HCT116 (cell line): Measurements from ENCODE around the gene NKX6-2. TPM values are rescaled to one million over a fixed set of nuclear protein-coding genes. Genes with fewer than 3 reads are reported as not detected.

ENCODE experiments used
- ATAC-seq: fragments of 200-7000 bp; cut with Tn5 transposase; 2 replicates; pipeline ENCODE4 v1.9.1; 2020; ENCODE audit warnings: mild to moderate bottlenecking, moderate library complexity
- BruUV-seq: library from RNA; stranded (reverse); fragments of 400-500 nt; replicated peaks from 2 replicates; lab custom pipeline; 2021; lab: Mats Ljungman, UMichigan
- CTCF ChIA-PET: fragments of 300-600 bp; sonication (Branson Sonifier 250); formaldehyde crosslinking; loops from one replicate; lab custom pipeline; 2021; ENCODE audit warnings: antibody characterized with exemption; lab: Charles Lee
- POLR2A ChIA-PET: fragments of 300-600, 350-600 bp; sonication (Branson Sonifier 250); formaldehyde crosslinking; loops from one replicate; lab custom pipeline; 2021; ENCODE audit warnings: antibody characterized with exemption; lab: Charles Lee
- RAD21 ChIA-PET, 2 experiments: fragments of 300-600 bp; sonication (Branson Sonifier 250); formaldehyde crosslinking; loops; one replicate each; lab custom pipeline; 2023; ENCODE audit warnings: low total read pairs in 2 of 2; ENCODE audit not compliant: uncharacterized antibody in 2 of 2, unreplicated experiment in 2 of 2, low non-redundant PET in 1 of 2; lab: Charles Lee
- DNase-seq: peaks from one replicate; pipeline ENCODE4 v3.0.0-alpha.2; 2010; ENCODE audit warnings: low read depth, low spot score
- H2AFZ ChIP-seq: fragments of 200-600 bp; shearing (Covaris generic), sonication (generic); 2 replicates; pipeline ENCODE4 v1.6.1; 2017; ENCODE audit warnings: low read depth, mixed run types, mixed read lengths, antibody characterized with exemption, low read length; ENCODE audit not compliant: poor library complexity, severe bottlenecking
- H3K27ac ChIP-seq: 2 replicates; pipeline ENCODE4 v1.5.1; 2012; ENCODE audit warnings: low read depth, low read length
- H3K27me3 ChIP-seq: fragments of 200-600 bp; sonication (generic); 2 replicates; pipeline ENCODE4 v1.6.1; 2016; ENCODE audit warnings: mixed run types, low read length, mixed read lengths; ENCODE audit not compliant: insufficient read depth
- H3K36me3 ChIP-seq, 2 experiments: fragments of 200-500 bp in 1 of 2; fragments of 200-600 bp in 1 of 2; sonication (Bioruptor generic) in 1 of 2; sonication (generic) in 1 of 2; 2 replicates each; pipeline versions ENCODE4 v1.5.1 to v1.6.1; 2014 to 2016; ENCODE audit warnings: low read length in 2 of 2, inconsistent platforms in 1 of 2, mixed read lengths in 1 of 2, mixed run types in 1 of 2; ENCODE audit not compliant: insufficient read depth in 2 of 2, control insufficient read depth in 1 of 2
- H3K4me1 ChIP-seq, 2 experiments: fragments of 200-600 bp in 1 of 2; sonication (generic) in 1 of 2; 2 replicates each; pipeline versions ENCODE4 v1.5.1 to v1.6.1; 2012 to 2017; ENCODE audit warnings: low read length in 2 of 2, inconsistent platforms in 1 of 2, mild to moderate bottlenecking in 1 of 2, mixed read lengths in 1 of 2, mixed run types in 1 of 2, moderate library complexity in 1 of 2; ENCODE audit not compliant: insufficient read depth in 2 of 2, control insufficient read depth in 1 of 2
- H3K4me2 ChIP-seq: fragments of 200-600 bp; sonication (generic); 2 replicates; pipeline ENCODE4 v1.6.1; 2017; ENCODE audit warnings: mixed run types, low read length, mixed read lengths
- H3K4me3 ChIP-seq, 2 experiments: fragments of 200-600 bp in 1 of 2; sonication (generic) in 1 of 2; replicated peaks in 1 of 2; 2 replicates each; pipeline ENCODE4 v1.5.1; 2011 to 2016; ENCODE audit warnings: low read length in 2 of 2, control low read depth in 1 of 2, low read depth in 1 of 2, mild to moderate bottlenecking in 1 of 2, mixed read lengths in 1 of 2, mixed run types in 1 of 2
- H3K79me2 ChIP-seq: fragments of 200-600 bp; sonication (generic); 2 replicates; pipeline ENCODE4 v1.6.1; 2017; ENCODE audit warnings: mild to moderate bottlenecking, mixed run types, low read length, moderate library complexity, mixed read lengths; ENCODE audit not compliant: insufficient read depth
- H3K9ac ChIP-seq: fragments of 200-600 bp; sonication (generic); 2 replicates; pipeline ENCODE4 v1.6.1; 2016; ENCODE audit warnings: low read length, mixed read lengths
- H3K9me2 ChIP-seq: fragments of 200-600 bp; sonication (generic), shearing (Covaris generic); 2 replicates; pipeline ENCODE4 v1.6.1; 2017; ENCODE audit warnings: mixed run types, mild to moderate bottlenecking, moderate library complexity; ENCODE audit not compliant: insufficient read depth
- H3K9me3 ChIP-seq, 2 experiments: fragments of 200-500 bp in 1 of 2; fragments of 200-600 bp in 1 of 2; sonication (Bioruptor generic) in 1 of 2; sonication (generic) in 1 of 2; 2 replicates each; pipeline ENCODE4 v1.6.1; 2014 to 2017; ENCODE audit warnings: low read length in 2 of 2, mixed read lengths in 2 of 2, inconsistent platforms in 1 of 2, low read depth in 1 of 2, mild to moderate bottlenecking in 1 of 2, mixed run types in 1 of 2, moderate library complexity in 1 of 2; ENCODE audit not compliant: control insufficient read depth in 1 of 2, insufficient read depth in 1 of 2
- H4K20me1 ChIP-seq: fragments of 200-600 bp; sonication (generic), shearing (Covaris generic); 2 replicates; pipeline ENCODE4 v1.6.1; 2017; ENCODE audit warnings: mixed run types, mild to moderate bottlenecking, moderate library complexity; ENCODE audit not compliant: insufficient read depth
- ATF3 ChIP-seq: IDR thresholded peaks from 2 replicates; pipeline ENCODE4 v1.6.1; 2012
- CBX3 ChIP-seq: IDR thresholded peaks from 2 replicates; pipeline ENCODE4 v1.6.1; 2012; ENCODE audit warnings: low read depth
- CEBPB ChIP-seq: IDR thresholded peaks from 2 replicates; pipeline ENCODE4 v1.6.1; 2012; ENCODE audit warnings: low read depth
- EGR1 ChIP-seq: IDR thresholded peaks from 2 replicates; pipeline ENCODE4 v1.6.1; 2012; ENCODE audit warnings: low read depth
- ELF1 ChIP-seq: IDR thresholded peaks from 2 replicates; pipeline ENCODE4 v1.6.1; 2012; ENCODE audit warnings: low read depth, borderline replicate concordance
- EZH2 ChIP-seq: fragments of 200-600 bp; sonication (generic); IDR thresholded peaks from 2 replicates; pipeline ENCODE4 v1.6.1; 2017; ENCODE audit warnings: antibody characterized with exemption, mixed run types
- EZH2phosphoT487 ChIP-seq: fragments of 200-600 bp; IDR thresholded peaks from 2 replicates; pipeline ENCODE4 v1.6.1; 2018; ENCODE audit warnings: antibody characterized with exemption, borderline replicate concordance
- FOSL1 ChIP-seq: IDR thresholded peaks from 2 replicates; pipeline ENCODE4 v1.6.1; 2012; ENCODE audit warnings: low read depth
- POLR2AphosphoS5 ChIP-seq: IDR thresholded peaks from 2 replicates; pipeline ENCODE4 v1.6.1; 2011; ENCODE audit warnings: mild to moderate bottlenecking, low read depth, low read length, moderate library complexity
- RAD21 ChIP-seq: IDR thresholded peaks from 2 replicates; pipeline ENCODE4 v1.6.1; 2012; ENCODE audit warnings: low read depth, mild to moderate bottlenecking
- SIN3A ChIP-seq: IDR thresholded peaks from 2 replicates; pipeline ENCODE4 v1.6.1; 2012; ENCODE audit warnings: low read depth
- SP1 ChIP-seq: IDR thresholded peaks from 2 replicates; pipeline ENCODE4 v1.6.1; 2012; ENCODE audit warnings: low read depth
- TCF7L2 ChIP-seq: IDR thresholded peaks from 2 replicates; pipeline ENCODE4 v1.7.0; 2011; ENCODE audit warnings: borderline replicate concordance, inconsistent platforms; ENCODE audit not compliant: insufficient read depth, insufficient read length; ENCODE audit errors: extremely low read depth
- YY1 ChIP-seq: IDR thresholded peaks from 2 replicates; pipeline ENCODE4 v1.6.1; 2011; ENCODE audit warnings: low read length, low read depth, moderate library complexity, mild to moderate bottlenecking; ENCODE audit not compliant: insufficient replicate concordance; ENCODE audit errors: extremely low read depth
- ZBTB33 ChIP-seq: IDR thresholded peaks from 2 replicates; pipeline ENCODE4 v1.6.1; 2011; ENCODE audit warnings: mild to moderate bottlenecking, low read length, moderate library complexity; ENCODE audit not compliant: insufficient replicate concordance; ENCODE audit errors: extremely low read depth
- ZFX ChIP-seq: fragments of 450-650 bp; IDR thresholded peaks from 2 replicates; pipeline ENCODE4 v1.6.1; 2017
- ZNF274 ChIP-seq: fragments of 200-500 bp; sonication (Bioruptor generic); IDR thresholded peaks from 2 replicates; pipeline ENCODE4 v1.6.1; 2014; ENCODE audit warnings: mild to moderate bottlenecking, low read depth, low read length, inconsistent platforms
- intact Hi-C: fragments of 100-400 bp; cut with micrococcal nuclease; formaldehyde crosslinking; loops from 2 replicates; pipeline ENCODE4 v1.10.0; 2022
- total RNA-seq: library from RNA; stranded (reverse); gene quantifications from one replicate; pipeline ENCODE4 v1.2.1, GENCODE V29; 2021; ENCODE audit not compliant: unreplicated experiment
- TF ChIP-seq, protein P1 (sequence below), 3 experiments: fragments of 200-600 bp in 1 of 3; sonication (generic) in 1 of 3; IDR thresholded peaks in 2 of 3; conservative IDR thresholded peaks in 1 of 3; 2 replicates each; pipeline ENCODE4 v1.5.1; 2012 to 2017; ENCODE audit warnings: low read depth in 2 of 3, low read length in 2 of 3, antibody characterized with exemption in 1 of 3, borderline replicate concordance in 1 of 3, control low read depth in 1 of 3, mild to moderate bottlenecking in 1 of 3, mixed read lengths in 1 of 3, mixed run types in 1 of 3, moderate library complexity in 1 of 3; ENCODE audit not compliant: insufficient read depth in 1 of 3
- TF ChIP-seq, protein P2 (sequence below): IDR thresholded peaks from 2 replicates; pipeline ENCODE4 v1.6.1; 2012; ENCODE audit warnings: low read depth

NKX6-2 gene
- total RNA-seq, 1 experiment from 2014 or later, result not detected

GRCh38 chr10:132742837-132743194, 43.1 kb downstream of the NKX6-2 start:
- no TSS peak for BruUV-seq
- TF ChIP-seq TCF7L2 (no peak), POLR2AphosphoS5 (no peak), RAD21 (no peak), EZH2phosphoT487 (no peak), YY1 (no peak), ATF3 (no peak), CBX3 (no peak), SP1 (no peak), ZFX (no peak), FOSL1 (no peak), ZNF274 (no peak), CEBPB (no peak), SIN3A (no peak), EZH2 (no peak), EGR1 (no peak), ZBTB33 (no peak), ELF1 (no peak)
- TF ChIP-seq, protein P1, sequence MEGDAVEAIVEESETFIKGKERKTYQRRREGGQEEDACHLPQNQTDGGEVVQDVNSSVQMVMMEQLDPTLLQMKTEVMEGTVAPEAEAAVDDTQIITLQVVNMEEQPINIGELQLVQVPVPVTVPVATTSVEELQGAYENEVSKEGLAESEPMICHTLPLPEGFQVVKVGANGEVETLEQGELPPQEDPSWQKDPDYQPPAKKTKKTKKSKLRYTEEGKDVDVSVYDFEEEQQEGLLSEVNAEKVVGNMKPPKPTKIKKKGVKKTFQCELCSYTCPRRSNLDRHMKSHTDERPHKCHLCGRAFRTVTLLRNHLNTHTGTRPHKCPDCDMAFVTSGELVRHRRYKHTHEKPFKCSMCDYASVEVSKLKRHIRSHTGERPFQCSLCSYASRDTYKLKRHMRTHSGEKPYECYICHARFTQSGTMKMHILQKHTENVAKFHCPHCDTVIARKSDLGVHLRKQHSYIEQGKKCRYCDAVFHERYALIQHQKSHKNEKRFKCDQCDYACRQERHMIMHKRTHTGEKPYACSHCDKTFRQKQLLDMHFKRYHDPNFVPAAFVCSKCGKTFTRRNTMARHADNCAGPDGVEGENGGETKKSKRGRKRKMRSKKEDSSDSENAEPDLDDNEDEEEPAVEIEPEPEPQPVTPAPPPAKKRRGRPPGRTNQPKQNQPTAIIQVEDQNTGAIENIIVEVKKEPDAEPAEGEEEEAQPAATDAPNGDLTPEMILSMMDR (IDR thresholded peaks at IDR 0.05 in 2 of 3, conservative IDR thresholded peaks at IDR 0.05 in 1 of 3; ENCODE audit: borderline replicate concordance in 1 of 3, insufficient read depth in 1 of 3, low read depth in 2 of 3, low read length in 2 of 3), result no peak
- TF ChIP-seq, protein P2, sequence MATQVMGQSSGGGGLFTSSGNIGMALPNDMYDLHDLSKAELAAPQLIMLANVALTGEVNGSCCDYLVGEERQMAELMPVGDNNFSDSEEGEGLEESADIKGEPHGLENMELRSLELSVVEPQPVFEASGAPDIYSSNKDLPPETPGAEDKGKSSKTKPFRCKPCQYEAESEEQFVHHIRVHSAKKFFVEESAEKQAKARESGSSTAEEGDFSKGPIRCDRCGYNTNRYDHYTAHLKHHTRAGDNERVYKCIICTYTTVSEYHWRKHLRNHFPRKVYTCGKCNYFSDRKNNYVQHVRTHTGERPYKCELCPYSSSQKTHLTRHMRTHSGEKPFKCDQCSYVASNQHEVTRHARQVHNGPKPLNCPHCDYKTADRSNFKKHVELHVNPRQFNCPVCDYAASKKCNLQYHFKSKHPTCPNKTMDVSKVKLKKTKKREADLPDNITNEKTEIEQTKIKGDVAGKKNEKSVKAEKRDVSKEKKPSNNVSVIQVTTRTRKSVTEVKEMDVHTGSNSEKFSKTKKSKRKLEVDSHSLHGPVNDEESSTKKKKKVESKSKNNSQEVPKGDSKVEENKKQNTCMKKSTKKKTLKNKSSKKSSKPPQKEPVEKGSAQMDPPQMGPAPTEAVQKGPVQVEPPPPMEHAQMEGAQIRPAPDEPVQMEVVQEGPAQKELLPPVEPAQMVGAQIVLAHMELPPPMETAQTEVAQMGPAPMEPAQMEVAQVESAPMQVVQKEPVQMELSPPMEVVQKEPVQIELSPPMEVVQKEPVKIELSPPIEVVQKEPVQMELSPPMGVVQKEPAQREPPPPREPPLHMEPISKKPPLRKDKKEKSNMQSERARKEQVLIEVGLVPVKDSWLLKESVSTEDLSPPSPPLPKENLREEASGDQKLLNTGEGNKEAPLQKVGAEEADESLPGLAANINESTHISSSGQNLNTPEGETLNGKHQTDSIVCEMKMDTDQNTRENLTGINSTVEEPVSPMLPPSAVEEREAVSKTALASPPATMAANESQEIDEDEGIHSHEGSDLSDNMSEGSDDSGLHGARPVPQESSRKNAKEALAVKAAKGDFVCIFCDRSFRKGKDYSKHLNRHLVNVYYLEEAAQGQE, result no peak
- TF ChIP-seq, all 23 proteins: peak for 0
- intact Hi-C loops, result no loop called here
- Histone ChIP-seq H3K9ac (no peak overlapping the region), H3K4me1 (no peaks in the 10 kb centered on the region), H3K4me2 (no peak overlapping the region), H3K9me3 (no peaks in the 10 kb centered on the region), H3K9me2 (no peaks in the 10 kb centered on the region), H3K4me3 (no peak overlapping the region), H3K36me3 (no peaks in the 10 kb centered on the region), H4K20me1 (no peaks in the 10 kb centered on the region), H2AFZ (no peak overlapping the region), H3K27me3 (no peaks in the 10 kb centered on the region), H3K27ac (no peak overlapping the region), H3K79me2 (no peaks in the 10 kb centered on the region)
- POLR2A ChIA-PET, result no interaction called here
- ATAC-seq (no peak), DNase-seq (no peak)
- CTCF ChIA-PET, result no interaction called here
- RAD21 ChIA-PET, result no interaction called here
